T-helper 1 cell (primary cell): ENCODE data around the gene PIP4K2A.
"Not testable (repeated sequence)": the region's sequence is repeated elsewhere in the genome, so short reads cannot be mapped to it uniquely, and the experiment has no call there.

ENCODE experiments used
- DNase-seq, 5 donors: peaks; one replicate each; pipeline ENCODE4 v3.0.0-alpha.2; 2012 to 2020

The PIP4K2A gene

DNA sequence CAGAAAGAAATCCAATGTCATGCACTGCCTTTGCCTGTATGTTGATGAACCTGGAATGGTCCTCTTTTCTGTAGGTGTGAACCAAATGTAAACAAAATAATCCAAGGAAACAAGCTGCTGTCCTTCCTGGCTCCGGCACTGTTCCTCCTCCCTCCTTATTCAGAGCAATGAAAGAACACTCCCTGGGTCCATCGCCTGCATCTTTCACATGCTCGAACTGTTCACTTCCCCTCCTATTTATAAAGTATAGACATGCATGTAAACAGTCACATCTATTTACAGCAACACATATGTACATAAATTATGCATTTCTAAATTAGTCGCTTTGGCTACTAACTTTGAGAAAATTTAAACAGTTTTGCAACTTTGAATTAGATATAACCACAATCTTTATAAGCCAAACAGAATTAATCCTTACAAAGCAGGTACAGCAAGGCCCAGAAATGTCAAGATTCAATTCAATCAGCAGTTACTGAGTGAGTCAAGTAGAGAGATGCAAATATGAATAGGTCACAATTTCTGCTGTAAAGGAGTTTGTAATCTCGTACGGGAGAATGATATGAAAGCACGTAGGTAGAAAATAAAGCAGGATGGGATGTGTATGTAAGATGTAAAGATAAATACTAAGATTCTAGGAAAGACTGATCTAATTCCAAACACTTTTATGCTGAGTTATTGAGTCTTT, 162.6 kb downstream of the PIP4K2A start:
- no peak for DNase-seq

GRCh38 chr10:22550732-22551131, 163.6 kb downstream of the PIP4K2A start:
- peak; percentile 32 to 68 (median 52) for DNase-seq

DNA sequence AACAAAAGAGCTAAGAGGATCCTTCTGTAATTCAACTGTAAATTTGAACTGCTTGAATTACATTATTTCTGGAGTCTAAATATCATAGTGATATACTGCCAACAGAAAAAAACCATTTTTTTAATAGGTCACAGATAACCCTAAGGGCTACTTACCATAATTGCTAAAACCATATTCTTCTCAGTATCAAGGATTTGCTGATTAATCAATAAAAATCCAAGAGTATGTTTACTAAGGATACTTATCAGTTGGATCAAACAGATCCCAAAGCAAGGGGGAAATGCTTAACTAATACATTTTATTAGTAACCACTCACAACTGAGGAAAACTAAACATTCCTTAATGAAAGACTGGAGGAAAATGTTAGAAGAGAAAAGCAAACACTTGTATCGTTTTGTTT, 166.0 kb downstream of the PIP4K2A start:
- DNase-seq, result no peak

GRCh38 chr10:22545643-22546042, 168.7 kb downstream of the PIP4K2A start:
- no peak for DNase-seq

DNA sequence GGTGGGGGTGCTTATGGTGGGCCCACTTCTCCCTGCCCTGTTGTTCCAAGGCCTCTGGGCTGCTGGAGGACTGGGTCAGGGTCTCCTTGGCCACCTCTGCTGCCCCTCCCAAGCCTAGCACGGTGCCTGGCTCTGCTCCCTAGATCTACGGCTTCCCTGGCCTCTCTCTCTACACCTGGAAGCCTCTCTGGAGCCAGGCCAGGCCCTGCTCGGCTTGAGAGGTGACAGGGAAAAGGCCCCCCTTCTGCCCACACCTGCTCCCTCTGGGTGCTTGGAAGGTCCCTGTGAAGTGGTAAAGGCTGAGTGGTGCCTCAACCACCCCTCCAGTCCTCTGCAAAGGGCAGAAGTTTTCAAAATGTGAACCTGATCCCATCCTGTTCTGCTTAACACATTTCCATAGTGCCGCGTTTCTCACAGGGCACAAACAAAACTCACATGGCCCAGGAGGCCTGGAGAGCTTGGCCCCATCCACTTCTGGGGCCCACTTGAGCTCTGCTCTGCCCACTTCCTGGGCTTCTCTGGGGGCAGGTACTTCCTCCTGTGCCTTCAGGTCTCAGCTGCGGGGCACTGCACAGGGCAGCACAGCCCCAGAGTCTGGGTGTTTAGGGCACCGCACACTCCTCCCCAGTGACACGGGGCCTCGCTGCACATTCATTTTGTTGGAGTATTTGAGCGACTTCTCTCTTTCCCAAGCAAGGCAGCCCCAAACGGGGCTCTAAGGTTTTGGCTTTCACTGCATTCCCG, 169.9 kb downstream of the PIP4K2A start:
- no peak for DNase-seq

- DNase-seq, result no peak
These were observed 171.6 kb downstream of the PIP4K2A start for GRCh38 chr10:22542773-22543172.

GRCh38 chr10:22541900-22542299, 172.5 kb downstream of the PIP4K2A start:
- DNase-seq, result no peak

DNA sequence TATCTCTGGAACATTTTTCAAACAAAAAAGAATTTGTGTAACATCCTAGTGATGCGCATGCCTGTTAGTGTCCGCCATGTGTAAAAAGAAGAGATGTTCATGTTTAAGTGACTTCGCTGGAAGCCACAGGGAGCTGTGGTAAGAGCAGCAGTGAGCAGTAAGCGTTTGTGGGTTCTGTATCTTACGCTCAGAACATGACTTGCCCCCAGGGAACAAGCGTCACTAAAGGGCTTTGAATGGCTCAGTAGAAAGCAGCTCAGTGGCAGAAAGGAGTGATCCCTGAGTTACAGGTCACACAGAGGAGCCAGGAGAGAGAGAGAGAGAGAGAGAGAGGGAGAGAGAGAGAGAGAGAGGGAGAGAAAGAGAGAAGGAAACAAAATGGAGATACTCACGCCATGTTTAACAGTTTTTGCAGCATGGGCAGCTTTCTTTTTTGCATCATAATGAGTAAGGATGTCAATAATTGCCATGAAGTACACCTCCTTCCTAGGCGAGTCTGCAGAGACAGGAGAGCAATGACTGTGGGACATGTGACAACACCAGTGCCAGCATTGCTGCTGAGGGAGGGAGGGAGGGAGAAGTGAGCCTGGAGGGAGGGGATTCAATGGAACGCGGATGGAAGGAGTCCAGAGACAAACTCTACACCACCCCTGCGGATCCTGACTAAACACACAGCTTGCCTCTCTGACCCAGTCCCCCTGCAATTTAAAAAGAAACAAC, 174.6 kb downstream of the PIP4K2A start:
- DNase-seq, result no peak

DNA sequence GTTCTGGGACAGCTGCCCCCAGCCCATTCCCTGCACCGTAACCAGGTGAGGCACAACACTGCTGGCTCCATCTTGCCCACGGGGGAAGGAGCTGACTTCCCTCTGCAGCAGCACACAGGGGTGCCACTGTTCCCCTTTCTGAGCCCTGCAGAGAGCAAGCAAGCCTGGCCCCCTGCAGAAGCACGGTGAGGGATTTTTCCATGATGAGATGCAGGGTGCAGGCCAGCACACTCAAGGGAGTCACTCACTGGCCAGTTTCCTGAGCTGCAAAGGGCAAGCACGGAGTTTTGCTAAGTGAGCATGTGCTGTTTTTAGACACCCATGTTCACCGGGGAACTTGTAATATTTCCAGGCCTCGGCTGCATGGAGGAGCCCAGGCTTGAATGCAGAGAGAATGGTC, 176.6 kb downstream of the PIP4K2A start:
- no peak for DNase-seq

- no peak for DNase-seq
These were observed 177.8 kb downstream of the PIP4K2A start for GRCh38 chr10:22536620-22537019.

- no peak for DNase-seq
These were observed 179.4 kb downstream of the PIP4K2A start for GRCh38 chr10:22534849-22535604.

GRCh38 chr10:22531441-22531840, 182.9 kb downstream of the PIP4K2A start:
- DNase-seq, result no peak

GRCh38 chr10:22531008-22531407, 183.4 kb downstream of the PIP4K2A start:
- no peak for DNase-seq

GRCh38 chr10:22527520-22527919, 186.9 kb downstream of the PIP4K2A start:
- no peak for DNase-seq

DNA sequence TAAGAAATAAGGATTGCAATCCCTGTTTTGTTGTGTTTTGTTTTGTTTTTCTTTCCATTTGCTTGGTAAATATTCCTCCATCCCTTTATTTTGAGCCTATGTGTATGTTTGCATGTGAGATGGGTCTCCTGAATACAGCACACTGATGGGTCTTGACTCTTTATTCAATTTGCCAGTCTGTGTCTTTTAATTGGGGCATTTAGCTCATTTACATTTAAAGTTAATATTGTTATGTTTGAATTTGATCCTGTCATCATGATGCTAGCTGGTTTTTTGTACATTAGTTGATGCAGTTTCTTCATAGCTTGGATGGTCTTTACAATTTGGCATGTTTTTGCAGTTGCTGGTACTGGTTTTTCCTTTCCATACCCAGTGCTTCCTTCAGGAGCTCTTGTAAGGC, 190.0 kb downstream of the PIP4K2A start:
- DNase-seq, result not testable (repeated sequence)

DNA sequence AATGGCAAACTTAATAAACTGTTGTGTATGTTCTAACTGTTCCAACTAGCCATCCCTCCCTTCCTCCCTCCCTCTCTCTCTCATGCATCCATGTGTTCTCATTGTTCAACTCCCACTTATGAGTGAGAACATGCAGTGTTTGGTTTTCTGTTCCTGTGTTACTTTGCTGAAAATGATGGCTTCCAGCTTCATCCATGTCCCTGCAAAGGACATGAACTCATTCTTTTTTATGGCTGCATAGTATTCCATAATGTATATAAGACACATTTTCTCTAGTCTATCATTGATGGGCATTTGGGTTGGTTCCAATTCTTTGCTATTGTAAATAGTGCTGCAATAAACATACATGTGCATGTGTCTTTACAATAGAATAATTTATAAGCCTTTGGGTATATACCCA, 193.7 kb downstream of the PIP4K2A start:
- not testable (repeated sequence) for DNase-seq

- no peak for DNase-seq
These were observed 196.1 kb downstream of the PIP4K2A start for GRCh38 chr10:22518167-22518724.

DNA sequence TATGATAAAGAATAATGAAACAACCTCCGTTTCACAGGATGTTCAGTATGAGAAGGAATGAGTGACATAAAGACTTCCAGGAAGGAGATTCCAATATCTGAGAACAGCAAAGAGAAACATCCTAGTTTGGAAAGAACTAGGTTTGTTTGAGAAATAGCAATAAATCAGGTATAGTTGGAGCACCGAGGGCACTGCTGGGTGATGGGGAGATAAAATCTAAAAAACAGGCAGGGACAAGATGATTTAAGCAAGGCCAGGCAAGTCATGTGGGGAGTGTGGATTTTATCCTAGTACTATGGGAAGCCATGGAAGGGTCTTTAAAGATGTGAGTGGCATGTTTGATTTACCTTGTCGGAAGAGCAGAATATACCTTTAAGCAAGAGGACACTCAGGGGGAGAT, 199.4 kb downstream of the PIP4K2A start:
- DNase-seq, result no peak

GRCh38 chr10:22514414-22514758, 200.0 kb downstream of the PIP4K2A start:
- not testable (repeated sequence) for DNase-seq

DNA sequence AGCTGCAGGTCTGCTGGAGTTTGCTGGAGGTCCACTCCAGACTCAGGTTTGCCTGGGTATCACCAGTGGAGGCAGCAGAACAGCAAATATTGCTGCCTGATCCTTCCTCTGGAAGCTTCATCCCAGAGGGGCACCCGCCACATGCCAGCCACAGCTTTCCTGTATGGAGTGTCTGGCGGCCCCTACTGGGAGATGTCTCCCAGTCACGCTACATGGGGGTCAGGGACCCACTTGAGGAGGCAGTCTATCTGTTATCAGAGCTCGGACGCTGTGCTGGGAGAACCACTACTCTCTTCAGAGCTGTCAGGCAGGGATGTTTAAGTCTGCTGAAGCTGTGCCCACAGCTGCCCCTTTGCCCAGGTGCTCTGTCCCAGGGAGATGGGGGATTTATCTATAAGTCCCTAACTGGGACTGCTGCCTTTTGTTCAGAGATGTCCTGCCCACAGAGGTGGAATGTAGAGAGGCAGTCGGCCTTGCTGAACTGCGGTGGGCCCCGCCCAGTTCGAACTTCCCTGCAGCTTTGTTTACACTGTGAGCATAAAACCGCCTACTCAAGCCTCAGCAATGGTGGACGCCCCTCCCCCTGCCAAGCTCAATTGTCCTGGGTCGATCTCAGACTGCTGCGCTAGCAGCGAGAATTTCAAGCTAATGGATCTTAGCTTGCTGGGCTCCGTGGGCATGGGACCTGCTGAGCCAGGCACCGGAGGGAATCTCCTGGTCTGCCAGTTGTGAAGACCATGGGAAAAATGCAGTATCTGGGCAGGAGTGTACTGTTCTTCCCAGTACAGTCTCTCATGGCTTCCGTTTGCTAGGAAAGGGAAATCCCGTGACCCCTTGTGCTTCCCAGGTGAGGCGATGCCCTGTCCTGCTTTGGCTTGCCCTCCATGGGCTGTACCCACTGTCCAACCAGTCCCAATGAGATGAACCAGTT, 200.6 kb downstream of the PIP4K2A start:
- DNase-seq, result not testable (repeated sequence)

- not testable (repeated sequence) for DNase-seq
These were observed 202.4 kb downstream of the PIP4K2A start for GRCh38 chr10:22512015-22512414.

GRCh38 chr10:22508214-22508613, 206.2 kb downstream of the PIP4K2A start:
- not testable (repeated sequence) for DNase-seq
